H9 (cell line): ENCODE measurements around the gene FBRSL1. TPM values are rescaled to one million over a fixed set of nuclear protein-coding genes. Genes with fewer than 3 reads are reported as not detected.

Experiments used
- DNase-seq: peaks from one replicate; pipeline ENCODE4 v3.0.0-alpha.2; 2017
- H2AFZ ChIP-seq: one replicate; pipeline ENCODE4 v1.6.1; 2013; ENCODE audit warnings: mild to moderate bottlenecking, low read length, control low read depth, moderate library complexity
- H2AK5ac ChIP-seq: 2 replicates; pipeline ENCODE4 v1.6.1; 2013; ENCODE audit warnings: low read length, control low read depth, mixed read lengths; ENCODE audit not compliant: insufficient read length
- H2BK120ac ChIP-seq: one replicate; pipeline ENCODE4 v1.6.1; 2013; ENCODE audit warnings: low read depth, mild to moderate bottlenecking, low read length, control low read depth, inconsistent platforms; ENCODE audit not compliant: poor library complexity, severe bottlenecking
- H2BK12ac ChIP-seq: 2 replicates; pipeline ENCODE4 v1.6.1; 2013; ENCODE audit warnings: low read length, control low read depth, mixed read lengths, low read depth; ENCODE audit not compliant: insufficient read length
- H2BK15ac ChIP-seq: 2 replicates; pipeline ENCODE4 v1.6.1; 2013; ENCODE audit warnings: low read depth, low read length, control low read depth
- H2BK20ac ChIP-seq: one replicate; pipeline ENCODE4 v1.6.1; 2013; ENCODE audit warnings: low read depth, mild to moderate bottlenecking, low read length, control low read depth, inconsistent platforms; ENCODE audit not compliant: poor library complexity, severe bottlenecking
- H2BK5ac ChIP-seq: 2 replicates; pipeline ENCODE4 v1.6.1; 2013; ENCODE audit warnings: low read length, control low read depth, mixed read lengths; ENCODE audit not compliant: insufficient read length
- H3K14ac ChIP-seq: 2 replicates; pipeline ENCODE4 v1.6.1; 2013; ENCODE audit warnings: low read length, control low read depth; ENCODE audit not compliant: insufficient read depth
- H3K18ac ChIP-seq: 2 replicates; pipeline ENCODE4 v1.6.1; 2013; ENCODE audit warnings: low read depth, mild to moderate bottlenecking, mixed read lengths, low read length, control low read depth; ENCODE audit not compliant: insufficient read length
- H3K23ac ChIP-seq: 2 replicates; pipeline ENCODE4 v1.6.1; 2013; ENCODE audit warnings: low read length, control low read depth, mixed read lengths, low read depth; ENCODE audit not compliant: insufficient read length
- H3K23me2 ChIP-seq: 2 replicates; pipeline ENCODE4 v1.6.1; 2013; ENCODE audit warnings: low read depth, mild to moderate bottlenecking, mixed read lengths, low read length, control low read depth; ENCODE audit not compliant: insufficient read length, poor library complexity, severe bottlenecking
- H3K27ac ChIP-seq: 2 replicates; pipeline ENCODE4 v1.5.1; 2013; ENCODE audit warnings: low read length, control low read depth, mixed read lengths, low read depth; ENCODE audit not compliant: insufficient read length
- H3K27me3 ChIP-seq: 2 replicates; pipeline ENCODE4 v1.6.1; 2013; ENCODE audit warnings: low read length, control low read depth, inconsistent platforms; ENCODE audit not compliant: insufficient read depth
- H3K4ac ChIP-seq: 2 replicates; pipeline ENCODE4 v1.6.1; 2013; ENCODE audit warnings: low read depth, mild to moderate bottlenecking, control low read depth, inconsistent platforms, low read length, moderate library complexity
- H3K4me1 ChIP-seq: 2 replicates; pipeline ENCODE4 v1.6.1; 2013; ENCODE audit warnings: low read length, control low read depth, inconsistent platforms; ENCODE audit not compliant: insufficient read depth
- H3K4me2 ChIP-seq: 2 replicates; pipeline ENCODE4 v1.6.1; 2013; ENCODE audit warnings: low read length, control low read depth, mixed read lengths; ENCODE audit not compliant: insufficient read length, insufficient read depth
- H3K56ac ChIP-seq: 2 replicates; pipeline ENCODE4 v1.6.1; 2013; ENCODE audit warnings: low read depth, mild to moderate bottlenecking, mixed read lengths, low read length, control low read depth; ENCODE audit not compliant: insufficient read length
- H3K79me1 ChIP-seq: 2 replicates; pipeline ENCODE4 v1.6.1; 2013; ENCODE audit warnings: low read depth, mild to moderate bottlenecking, moderate library complexity, low read length, control low read depth, inconsistent platforms; ENCODE audit not compliant: insufficient read depth, poor library complexity, severe bottlenecking
- H3K79me2 ChIP-seq: 2 replicates; pipeline ENCODE4 v1.6.1; 2013; ENCODE audit warnings: low read length, control low read depth, inconsistent platforms; ENCODE audit not compliant: insufficient read depth
- H3K9ac ChIP-seq: 2 replicates; pipeline ENCODE4 v1.6.1; 2013; ENCODE audit warnings: low read length, control low read depth, mixed read lengths; ENCODE audit not compliant: insufficient read length; ENCODE audit errors: extremely low read depth
- H3K9me3 ChIP-seq: one replicate; pipeline ENCODE4 v1.6.1; 2013; ENCODE audit warnings: low read depth, low read length, inconsistent platforms; ENCODE audit not compliant: control insufficient read depth
- H3T11ph ChIP-seq: one replicate; pipeline ENCODE4 v1.6.1; 2013; ENCODE audit warnings: mild to moderate bottlenecking, low read length, control low read depth, inconsistent platforms
- H4K20me1 ChIP-seq: one replicate; pipeline ENCODE4 v1.6.1; 2013; ENCODE audit not compliant: control insufficient read depth, insufficient read length, insufficient read depth
- H4K5ac ChIP-seq: 2 replicates; pipeline ENCODE4 v1.6.1; 2013; ENCODE audit warnings: low read depth, mild to moderate bottlenecking, mixed read lengths, low read length, control low read depth; ENCODE audit not compliant: insufficient read length
- H4K8ac ChIP-seq: replicated peaks from 2 replicates; pipeline ENCODE4 v1.6.1; 2013; ENCODE audit warnings: low read length, control low read depth, mixed read lengths, low read depth; ENCODE audit not compliant: insufficient read length
- H4K91ac ChIP-seq: 2 replicates; pipeline ENCODE4 v1.6.1; 2013; ENCODE audit warnings: low read depth, mild to moderate bottlenecking, moderate library complexity, mixed read lengths, low read length, control low read depth; ENCODE audit not compliant: insufficient read length
- H3K27ac Mint-ChIP-seq, 3 experiments: 2 replicates in 2 of 3; 3 replicates in 1 of 3; pipeline ENCODE4 v1.8.0; 2020 to 2021; ENCODE audit warnings: mixed read lengths in 3 of 3, mild to moderate bottlenecking in 1 of 3, moderate library complexity in 1 of 3
- H3K27me3 Mint-ChIP-seq: 2 replicates; pipeline ENCODE4 v1.8.0; 2021; ENCODE audit warnings: low read depth, mild to moderate bottlenecking, moderate library complexity, mixed read lengths
- H3K36me3 Mint-ChIP-seq, 3 experiments: 2 replicates in 2 of 3; 3 replicates in 1 of 3; pipeline ENCODE4 v1.8.0; 2020 to 2021; ENCODE audit warnings: low read depth in 3 of 3, mixed read lengths in 3 of 3; ENCODE audit not compliant: insufficient read depth in 1 of 3
- H3K4me1 Mint-ChIP-seq, 2 experiments: 2 replicates each; pipeline ENCODE4 v1.8.0; 2020; ENCODE audit warnings: mixed read lengths in 2 of 2
- H3K4me3 Mint-ChIP-seq, 2 experiments: 2 replicates in 1 of 2; 3 replicates in 1 of 2; pipeline ENCODE4 v1.8.0; 2020 to 2021; ENCODE audit warnings: mild to moderate bottlenecking in 2 of 2, mixed read lengths in 2 of 2, moderate library complexity in 1 of 2
- H3K9me3 Mint-ChIP-seq, 2 experiments: 2 replicates in 1 of 2; 3 replicates in 1 of 2; pipeline ENCODE4 v1.8.0; 2020; ENCODE audit warnings: mild to moderate bottlenecking in 2 of 2, mixed read lengths in 2 of 2, moderate library complexity in 1 of 2
- WGBS: extraction: QIAGEN DNeasy Blood & Tissue Kit; methylation state at CpG from one replicate; pipeline ENCODE4 v1.1.7; 2013; ENCODE audit warnings: missing lambda C conversion rate, low lambda C conversion rate, mixed read lengths; ENCODE audit not compliant: insufficient read length; ENCODE audit errors: extremely low coverage; 5-methylcytosine and 5-hydroxymethylcytosine counted together
- total RNA-seq: library from RNA; stranded (reverse); gene quantifications from 2 replicates; pipeline ENCODE4 v1.2.1, GENCODE V29; 2021
- TF ChIP-seq, protein P1 (sequence below): fragments of 200-600 bp; sonication (generic); conservative IDR thresholded peaks from 3 replicates; pipeline ENCODE4 v1.8.0; 2021; ENCODE audit warnings: antibody characterized with exemption, mild to moderate bottlenecking

Gene FBRSL1
- total RNA-seq, 1 experiment from 2014 or later: 90.8 TPM

DNA sequence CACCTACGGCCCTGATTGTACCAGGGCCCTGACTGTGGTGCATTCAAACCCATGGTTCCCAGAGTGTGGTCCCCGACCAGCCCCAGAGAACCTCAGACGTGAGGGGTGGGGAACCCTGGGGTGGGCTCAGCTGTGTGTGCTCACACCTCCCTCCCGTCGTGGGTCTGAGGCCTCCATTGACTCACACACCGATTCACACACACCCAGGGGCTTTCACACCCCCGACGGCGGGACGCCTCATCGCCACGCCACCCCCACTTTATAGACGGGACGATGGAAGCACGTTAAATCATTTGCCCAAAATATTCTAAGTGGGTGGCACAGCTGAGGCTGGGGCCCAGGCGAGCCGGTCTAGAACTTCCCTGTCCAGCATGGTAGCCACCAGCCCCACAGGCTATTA is 3.4 kb upstream of the FBRSL1 start:
- no peak overlapping the region for H2AFZ ChIP-seq
- no peak overlapping the region for H2BK12ac ChIP-seq
- H3K79me2 ChIP-seq: peaks cover 6% of the 10 kb centered on the region; the same call in 1 of the 2 replicates
- no CpG with 5 or more reads among the region's 17 CpGs for WGBS
- H3T11ph ChIP-seq: no peak overlapping the region
- no peak overlapping the region for H3K23ac ChIP-seq
- H3K23me2 ChIP-seq: peaks cover 6% of the 10 kb centered on the region
- DNase-seq: no peak
- Mint-ChIP-seq H3K4me3 (no peak overlapping the region), H3K4me1 (peaks cover 13 to 19% of the 10 kb centered on the region in 2 experiments), H3K27me3 (peaks cover 79% of the 10 kb centered on the region), H3K27ac (no peak overlapping the region), H3K36me3 (no peaks in the 10 kb centered on the region; a peak in 2 of 7 replicates), H3K9me3 (no peaks in the 10 kb centered on the region)
- no peak overlapping the region for H4K5ac ChIP-seq
- H3K14ac ChIP-seq: no peak overlapping the region
- no peak overlapping the region for H3K4ac ChIP-seq
- H3K9ac ChIP-seq: no peak overlapping the region
- no peak overlapping the region for H4K91ac ChIP-seq
- no peak overlapping the region for H2BK5ac ChIP-seq
- no peaks in the 10 kb centered on the region for H3K9me3 ChIP-seq
- no peak overlapping the region for H2BK120ac ChIP-seq
- H3K4me1 ChIP-seq: no peaks in the 10 kb centered on the region; the same call in 1 of the 2 replicates
- no peak overlapping the region for H3K27ac ChIP-seq
- no peak overlapping the region for H2AK5ac ChIP-seq
- H4K20me1 ChIP-seq: no peaks in the 10 kb centered on the region
- no peak overlapping the region for H2BK15ac ChIP-seq
- H3K27me3 ChIP-seq: peaks cover 33% of the 10 kb centered on the region; the same call in 1 of the 2 replicates
- H2BK20ac ChIP-seq: no peak overlapping the region
- H3K18ac ChIP-seq: no peak overlapping the region
- H3K79me1 ChIP-seq: peaks cover 3% of the 10 kb centered on the region
- no peak overlapping the region for H3K4me2 ChIP-seq
- no peak overlapping the region for H4K8ac ChIP-seq
- TF ChIP-seq, protein P1, sequence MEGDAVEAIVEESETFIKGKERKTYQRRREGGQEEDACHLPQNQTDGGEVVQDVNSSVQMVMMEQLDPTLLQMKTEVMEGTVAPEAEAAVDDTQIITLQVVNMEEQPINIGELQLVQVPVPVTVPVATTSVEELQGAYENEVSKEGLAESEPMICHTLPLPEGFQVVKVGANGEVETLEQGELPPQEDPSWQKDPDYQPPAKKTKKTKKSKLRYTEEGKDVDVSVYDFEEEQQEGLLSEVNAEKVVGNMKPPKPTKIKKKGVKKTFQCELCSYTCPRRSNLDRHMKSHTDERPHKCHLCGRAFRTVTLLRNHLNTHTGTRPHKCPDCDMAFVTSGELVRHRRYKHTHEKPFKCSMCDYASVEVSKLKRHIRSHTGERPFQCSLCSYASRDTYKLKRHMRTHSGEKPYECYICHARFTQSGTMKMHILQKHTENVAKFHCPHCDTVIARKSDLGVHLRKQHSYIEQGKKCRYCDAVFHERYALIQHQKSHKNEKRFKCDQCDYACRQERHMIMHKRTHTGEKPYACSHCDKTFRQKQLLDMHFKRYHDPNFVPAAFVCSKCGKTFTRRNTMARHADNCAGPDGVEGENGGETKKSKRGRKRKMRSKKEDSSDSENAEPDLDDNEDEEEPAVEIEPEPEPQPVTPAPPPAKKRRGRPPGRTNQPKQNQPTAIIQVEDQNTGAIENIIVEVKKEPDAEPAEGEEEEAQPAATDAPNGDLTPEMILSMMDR: no peak
- no peak overlapping the region for H3K56ac ChIP-seq
